Measurements from ENCODE around the gene SND1. TPM values are rescaled to one million over a fixed set of nuclear protein-coding genes. Genes with fewer than 3 reads are reported as not detected.
A peak's percentile ranks its signal among the peaks of the same experiment; 100 is the strongest.

Gene SND1
- total RNA-seq, 6 experiments from 2014 or later: 77.5 to 150 (median 126) TPM

DNA sequence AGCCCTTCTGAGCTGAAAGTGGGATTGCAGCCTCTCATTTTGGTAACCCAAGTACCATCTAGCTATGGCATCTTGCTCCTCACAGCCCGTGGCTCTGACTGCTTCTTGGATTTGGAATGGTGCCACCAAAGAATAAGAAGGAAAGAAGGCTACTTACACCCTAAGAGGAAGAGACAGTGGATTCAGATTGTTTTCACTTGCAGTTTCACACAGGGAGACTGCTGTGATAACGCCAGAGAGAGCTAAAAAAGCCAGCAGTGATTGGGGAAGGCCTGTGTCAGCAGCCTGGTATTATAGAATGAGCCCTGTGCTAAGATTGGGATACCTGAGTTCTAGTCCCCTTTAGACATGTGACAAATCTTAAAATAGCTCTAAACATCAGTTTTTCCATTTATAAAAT, 382.8 kb downstream of the SND1 start:
- ATAC-seq: peak in 1 of 4 donors; percentile 16
- DNase-seq: no peak
- WGBS (ENCODE audit: insufficient coverage, low coverage, low lambda C conversion rate, missing lambda C conversion rate): 57% methylated on average over 2 of the region's 2 CpGs
- Histone ChIP-seq H3K4me3 (no peak overlapping the region), H3K9me3 (no peaks in the 10 kb centered on the region), H3K27me3 (no peaks in the 10 kb centered on the region), H3K27ac (no peak overlapping the region), H3K36me3 (no peaks in the 10 kb centered on the region), H3K4me1 (peaks cover 0 to 5% (median 0%) of the 10 kb centered on the region in 4 donors)
- no peak for TF ChIP-seq POLR2A (IDR thresholded peaks at IDR 0.05)
- TF ChIP-seq, protein P1, sequence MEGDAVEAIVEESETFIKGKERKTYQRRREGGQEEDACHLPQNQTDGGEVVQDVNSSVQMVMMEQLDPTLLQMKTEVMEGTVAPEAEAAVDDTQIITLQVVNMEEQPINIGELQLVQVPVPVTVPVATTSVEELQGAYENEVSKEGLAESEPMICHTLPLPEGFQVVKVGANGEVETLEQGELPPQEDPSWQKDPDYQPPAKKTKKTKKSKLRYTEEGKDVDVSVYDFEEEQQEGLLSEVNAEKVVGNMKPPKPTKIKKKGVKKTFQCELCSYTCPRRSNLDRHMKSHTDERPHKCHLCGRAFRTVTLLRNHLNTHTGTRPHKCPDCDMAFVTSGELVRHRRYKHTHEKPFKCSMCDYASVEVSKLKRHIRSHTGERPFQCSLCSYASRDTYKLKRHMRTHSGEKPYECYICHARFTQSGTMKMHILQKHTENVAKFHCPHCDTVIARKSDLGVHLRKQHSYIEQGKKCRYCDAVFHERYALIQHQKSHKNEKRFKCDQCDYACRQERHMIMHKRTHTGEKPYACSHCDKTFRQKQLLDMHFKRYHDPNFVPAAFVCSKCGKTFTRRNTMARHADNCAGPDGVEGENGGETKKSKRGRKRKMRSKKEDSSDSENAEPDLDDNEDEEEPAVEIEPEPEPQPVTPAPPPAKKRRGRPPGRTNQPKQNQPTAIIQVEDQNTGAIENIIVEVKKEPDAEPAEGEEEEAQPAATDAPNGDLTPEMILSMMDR (IDR thresholded peaks at IDR 0.05): no peak
- intact Hi-C loops (cut with DNase I): no loop called here

DNA sequence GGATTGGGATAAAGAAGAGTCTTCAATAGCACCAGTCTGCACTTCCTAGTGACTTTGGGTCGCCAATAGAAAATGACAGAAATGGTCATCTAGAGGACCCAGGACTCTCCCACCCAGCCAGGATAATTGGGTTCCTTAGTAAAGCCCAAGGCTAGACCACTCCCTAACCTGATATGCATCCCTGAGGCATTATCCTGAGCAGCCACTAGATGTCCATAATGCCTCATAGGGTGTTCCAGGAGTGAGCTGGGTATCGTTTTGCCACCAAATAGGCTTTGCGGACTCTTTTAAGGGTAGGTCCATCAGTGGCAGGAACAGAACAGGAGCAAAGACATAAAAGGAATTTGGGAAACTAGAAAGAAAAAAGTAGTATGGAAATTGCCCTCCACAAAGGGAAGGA, 383.7 kb downstream of the SND1 start:
- H3K36me3 ChIP-seq: no peaks in the 10 kb centered on the region
- H3K9me3 ChIP-seq: no peaks in the 10 kb centered on the region
- intact Hi-C loops (cut with DNase I): no loop called here
- no peak overlapping the region for H3K27ac ChIP-seq
- WGBS (ENCODE audit: insufficient coverage, low coverage, low lambda C conversion rate, missing lambda C conversion rate): 77% methylated on average over 3 of the region's 3 CpGs
- DNase-seq (no peak), ATAC-seq (peak in 1 of 4 donors; percentile 21)
- H3K27me3 ChIP-seq: no peaks in the 10 kb centered on the region
- no peak overlapping the region for H3K4me3 ChIP-seq
- no peaks in the 10 kb centered on the region for H3K4me1 ChIP-seq
- TF ChIP-seq POLR2A (IDR thresholded peaks at IDR 0.05): no peak
- TF ChIP-seq, protein P1 (IDR thresholded peaks at IDR 0.05): peak; percentile 16 to 34 (median 19)

DNA sequence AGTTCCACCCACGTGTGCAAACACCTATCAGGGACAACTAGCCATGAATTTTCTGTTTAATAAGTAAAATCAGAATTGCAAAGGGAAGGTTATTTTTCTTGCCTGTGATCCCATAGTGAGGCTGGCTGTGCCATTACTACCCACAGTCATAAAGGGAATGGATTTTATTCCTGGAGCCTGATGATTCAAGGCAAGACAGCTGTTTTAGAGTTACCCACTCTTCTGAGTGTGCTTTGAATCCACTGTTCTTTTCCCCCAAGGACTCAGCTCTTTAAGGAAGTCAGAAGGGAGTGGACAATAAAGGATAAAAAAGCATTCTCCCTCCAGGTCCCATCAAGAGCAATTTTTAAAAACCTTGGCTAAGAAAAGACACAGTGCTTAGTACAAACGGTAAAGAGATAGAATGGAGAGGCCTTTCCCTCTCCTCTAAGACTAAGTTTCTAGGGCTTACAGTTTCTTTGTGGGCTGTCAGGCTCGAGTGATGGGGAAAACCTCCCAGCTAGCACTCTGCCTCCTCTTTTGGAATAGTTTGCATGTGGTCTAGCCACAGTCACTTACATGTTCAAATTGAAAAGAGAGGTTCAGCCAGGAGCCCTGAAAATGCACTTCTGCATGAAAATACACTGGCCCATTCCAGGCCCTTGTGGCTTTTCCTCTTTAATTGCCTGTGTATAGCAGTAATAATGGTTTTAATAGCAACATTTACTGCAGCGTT, 384.4 kb downstream of the SND1 start:
- TF ChIP-seq POLR2A (IDR thresholded peaks at IDR 0.05): no peak
- TF ChIP-seq, protein P1 (IDR thresholded peaks at IDR 0.05): no peak
- Histone ChIP-seq H3K9me3 (no peaks in the 10 kb centered on the region), H3K27ac (no peak overlapping the region), H3K27me3 (no peaks in the 10 kb centered on the region), H3K4me1 (no peaks in the 10 kb centered on the region), H3K36me3 (no peaks in the 10 kb centered on the region), H3K4me3 (no peak overlapping the region)
- ATAC-seq (no peak), DNase-seq (no peak)
- intact Hi-C loops (cut with DNase I): no loop called here
- 80% methylated on average over 4 of the region's 4 CpGs for WGBS (ENCODE audit: insufficient coverage, low coverage, low lambda C conversion rate, missing lambda C conversion rate)

DNA sequence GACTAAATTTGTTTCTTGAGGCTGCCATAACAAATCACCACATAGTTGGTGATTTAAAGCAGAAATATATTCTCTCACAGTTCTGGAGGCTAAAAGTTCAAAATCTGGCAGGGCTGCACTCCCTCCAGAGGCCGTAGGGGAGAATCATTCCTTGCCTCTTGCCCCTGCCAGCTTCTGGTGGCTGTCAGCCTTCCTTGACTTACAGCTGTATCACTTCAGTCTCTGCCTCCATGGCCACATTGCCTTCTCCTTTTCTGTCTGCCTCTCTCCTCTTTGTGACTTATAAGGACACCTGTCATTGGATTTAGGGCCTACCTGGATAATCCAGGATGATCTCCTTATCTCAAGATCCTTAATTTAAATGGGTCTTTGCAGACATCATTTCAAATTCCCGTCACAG, 385.1 kb downstream of the SND1 start:
- ATAC-seq (no peak), DNase-seq (no peak)
- Histone ChIP-seq H3K4me1 (no peaks in the 10 kb centered on the region), H3K27ac (no peak overlapping the region), H3K36me3 (no peaks in the 10 kb centered on the region), H3K27me3 (no peaks in the 10 kb centered on the region), H3K9me3 (no peaks in the 10 kb centered on the region), H3K4me3 (no peak overlapping the region)
- intact Hi-C loops (cut with DNase I): no loop called here
- TF ChIP-seq, protein P1 (IDR thresholded peaks at IDR 0.05): no peak
- no peak for TF ChIP-seq POLR2A (IDR thresholded peaks at IDR 0.05)
- WGBS (ENCODE audit: insufficient coverage, low coverage, low lambda C conversion rate, missing lambda C conversion rate): 83% methylated on average over 2 of the region's 2 CpGs

Measured in right lobe of liver (tissue), 6 donors.